ENCODE measurements around the gene SEPTIN5. TPM values are rescaled to one million over a fixed set of nuclear protein-coding genes. Genes with fewer than 3 reads are reported as not detected.

SEPTIN5 gene
- total RNA-seq, 3 donors from 2014 or later (not counting 1 experiment from before 2014, with no cell fraction given), result 0.52 to 4.5 (median 1.9) TPM

DNA sequence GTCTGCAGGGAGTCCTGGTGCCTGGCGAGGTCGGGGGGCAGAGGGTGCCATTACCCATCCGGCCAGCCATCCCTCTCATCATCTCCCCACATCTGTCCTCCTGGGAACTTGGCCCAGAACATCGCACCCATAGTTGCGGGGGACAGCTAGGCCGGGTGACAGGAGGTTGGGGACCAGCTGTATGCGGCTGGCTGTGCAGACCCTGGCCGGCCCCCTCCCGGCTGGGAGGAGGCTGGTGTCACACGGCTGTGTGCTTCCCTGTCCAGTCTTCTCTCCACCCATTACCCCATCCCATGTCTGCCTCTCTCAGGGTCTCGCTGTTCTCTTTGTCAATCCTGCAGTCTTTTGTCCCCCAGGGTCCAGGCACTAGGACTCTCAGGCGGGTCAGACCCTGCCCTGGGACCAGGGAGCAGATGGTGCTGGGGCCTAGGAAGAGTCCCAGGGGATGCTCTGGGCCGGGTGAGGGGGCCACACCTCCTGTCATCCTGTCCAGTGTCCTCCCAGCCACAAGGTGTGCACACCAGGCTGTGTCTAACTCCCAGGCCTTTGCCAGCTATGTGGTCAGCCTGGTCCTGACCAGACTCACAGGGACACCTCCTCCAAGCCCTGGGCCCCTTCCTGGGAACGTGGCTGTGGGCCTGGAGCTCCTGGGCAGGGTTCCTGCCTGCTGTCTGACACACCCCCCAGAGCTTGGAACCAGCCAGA lies 39.8 kb downstream of the SEPTIN5 start:
- H3K9me3 Mint-ChIP-seq, result no peaks in the 10 kb centered on the region
- DNase-seq (no peak), ATAC-seq (no peak)
- 81% methylated on average over 14 of the region's 14 CpGs for WGBS (ENCODE audit: insufficient coverage)
- H3K9me3 ChIP-seq (ENCODE audit: control insufficient read depth, insufficient read depth, low read length), result no peaks in the 10 kb centered on the region
- H3K36me3 Mint-ChIP-seq, result no peaks in the 10 kb centered on the region
- H3K27me3 ChIP-seq (ENCODE audit: control insufficient read depth, insufficient read depth, low read length), result peaks cover 30% of the 10 kb centered on the region
- peaks cover 31 to 35% of the 10 kb centered on the region in 2 donors for H3K27me3 Mint-ChIP-seq (ENCODE audit: low read depth in 2 of 2)
- no peak overlapping the region for H3K27ac ChIP-seq (ENCODE audit: low read length)
- H3K27ac Mint-ChIP-seq, result no peak overlapping the region
- peaks cover 21% of the 10 kb centered on the region for H3K4me1 ChIP-seq (ENCODE audit: control insufficient read depth, insufficient read depth, low read length)
- H3K4me3 Mint-ChIP-seq, result no peak overlapping the region
- TF ChIP-seq, protein P1, sequence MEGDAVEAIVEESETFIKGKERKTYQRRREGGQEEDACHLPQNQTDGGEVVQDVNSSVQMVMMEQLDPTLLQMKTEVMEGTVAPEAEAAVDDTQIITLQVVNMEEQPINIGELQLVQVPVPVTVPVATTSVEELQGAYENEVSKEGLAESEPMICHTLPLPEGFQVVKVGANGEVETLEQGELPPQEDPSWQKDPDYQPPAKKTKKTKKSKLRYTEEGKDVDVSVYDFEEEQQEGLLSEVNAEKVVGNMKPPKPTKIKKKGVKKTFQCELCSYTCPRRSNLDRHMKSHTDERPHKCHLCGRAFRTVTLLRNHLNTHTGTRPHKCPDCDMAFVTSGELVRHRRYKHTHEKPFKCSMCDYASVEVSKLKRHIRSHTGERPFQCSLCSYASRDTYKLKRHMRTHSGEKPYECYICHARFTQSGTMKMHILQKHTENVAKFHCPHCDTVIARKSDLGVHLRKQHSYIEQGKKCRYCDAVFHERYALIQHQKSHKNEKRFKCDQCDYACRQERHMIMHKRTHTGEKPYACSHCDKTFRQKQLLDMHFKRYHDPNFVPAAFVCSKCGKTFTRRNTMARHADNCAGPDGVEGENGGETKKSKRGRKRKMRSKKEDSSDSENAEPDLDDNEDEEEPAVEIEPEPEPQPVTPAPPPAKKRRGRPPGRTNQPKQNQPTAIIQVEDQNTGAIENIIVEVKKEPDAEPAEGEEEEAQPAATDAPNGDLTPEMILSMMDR (IDR thresholded peaks at IDR 0.05), result no peak
- H3K36me3 ChIP-seq (ENCODE audit: control insufficient read depth, insufficient read depth, low read length), result no peaks in the 10 kb centered on the region
- H3K4me1 Mint-ChIP-seq, result peaks cover 0 to 9% of the 10 kb centered on the region in 2 donors
- intact Hi-C loops (cut with micrococcal nuclease), result no loop called here
- H3K4me3 ChIP-seq (ENCODE audit: low read length), result no peak overlapping the region

DNA sequence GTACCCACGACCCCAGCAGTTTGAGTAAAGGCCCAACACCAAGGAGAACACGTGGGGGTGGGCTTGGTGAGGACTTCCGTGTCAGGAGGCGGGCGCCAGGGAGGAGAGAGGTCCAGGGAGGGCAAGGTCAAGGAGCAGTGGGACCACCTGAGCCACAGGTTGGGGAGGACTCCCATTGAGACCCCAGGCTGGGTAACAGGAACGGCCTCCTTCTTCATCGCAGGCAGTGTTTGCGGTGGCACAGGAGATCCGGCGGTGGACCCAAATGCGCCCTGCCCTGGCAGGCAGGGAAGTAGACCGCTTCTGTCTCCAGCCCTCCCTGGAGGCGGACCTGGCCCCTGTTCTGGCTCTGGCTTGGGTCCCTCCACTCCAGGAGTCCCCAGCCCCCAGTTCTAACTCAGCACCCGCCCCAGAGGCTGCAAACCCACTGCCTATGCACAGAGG lies 40.4 kb downstream of the SEPTIN5 start:
- peaks cover 33% of the 10 kb centered on the region for H3K27me3 ChIP-seq (ENCODE audit: control insufficient read depth, insufficient read depth, low read length)
- Mint-ChIP-seq H3K9me3 (no peaks in the 10 kb centered on the region), H3K36me3 (no peaks in the 10 kb centered on the region), H3K27me3 (ENCODE audit: low read depth in 2 of 2) (peaks cover 35 to 41% of the 10 kb centered on the region in 2 donors), H3K4me3 (no peak overlapping the region), H3K4me1 (peaks cover 4 to 13% of the 10 kb centered on the region in 2 donors), H3K27ac (no peak overlapping the region)
- H3K27ac ChIP-seq (ENCODE audit: low read length), result no peak overlapping the region
- no peaks in the 10 kb centered on the region for H3K36me3 ChIP-seq (ENCODE audit: control insufficient read depth, insufficient read depth, low read length)
- TF ChIP-seq, protein P1 (IDR thresholded peaks at IDR 0.05), result no peak
- intact Hi-C loops (cut with micrococcal nuclease), result no loop called here
- DNase-seq (no peak), ATAC-seq (no peak)
- no peak overlapping the region for H3K4me3 ChIP-seq (ENCODE audit: low read length)
- WGBS (ENCODE audit: insufficient coverage), result 39% methylated on average over 14 of the region's 14 CpGs
- H3K4me1 ChIP-seq (ENCODE audit: control insufficient read depth, insufficient read depth, low read length), result peaks cover 25% of the 10 kb centered on the region
- H3K9me3 ChIP-seq (ENCODE audit: control insufficient read depth, insufficient read depth, low read length), result no peaks in the 10 kb centered on the region

DNA sequence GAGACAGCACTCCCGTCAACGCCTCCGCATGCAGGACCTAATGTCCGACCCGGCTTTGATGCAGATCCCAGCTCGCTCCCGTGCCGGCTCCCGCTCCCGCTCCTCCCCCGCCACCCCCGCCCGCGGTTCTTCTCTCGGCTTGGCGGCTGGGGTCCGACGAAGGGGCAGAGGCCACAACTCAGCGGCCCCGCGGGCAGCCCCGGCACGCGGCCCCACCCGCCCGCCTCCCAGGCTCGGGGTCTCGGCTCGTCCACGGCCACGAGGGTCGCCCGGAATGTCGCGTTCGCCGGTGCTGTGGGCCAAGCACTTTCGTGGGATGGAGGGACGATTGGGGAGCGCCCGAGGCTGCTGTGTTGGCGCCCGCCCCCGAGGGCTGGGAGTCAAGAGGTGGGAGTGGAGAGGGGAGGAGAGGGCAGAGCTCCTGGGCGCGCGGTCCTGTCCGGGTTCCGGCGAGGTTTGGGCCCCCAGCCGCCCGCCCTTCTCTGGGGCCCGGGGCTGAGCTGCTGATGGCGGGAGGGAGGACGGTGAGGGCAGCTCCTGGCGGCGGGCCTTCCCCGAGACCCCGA lies 40.9 kb downstream of the SEPTIN5 start:
- no peak overlapping the region for H3K27ac Mint-ChIP-seq
- H3K27ac ChIP-seq (ENCODE audit: low read length), result no peak overlapping the region
- H3K4me3 Mint-ChIP-seq, result no peak overlapping the region
- 4% methylated on average over 59 of the region's 59 CpGs for WGBS (ENCODE audit: insufficient coverage)
- H3K36me3 Mint-ChIP-seq, result no peaks in the 10 kb centered on the region
- H3K4me1 ChIP-seq (ENCODE audit: control insufficient read depth, insufficient read depth, low read length), result peaks cover 26% of the 10 kb centered on the region
- DNase-seq, result no peak
- peaks cover 35% of the 10 kb centered on the region for H3K27me3 ChIP-seq (ENCODE audit: control insufficient read depth, insufficient read depth, low read length)
- H3K9me3 ChIP-seq (ENCODE audit: control insufficient read depth, insufficient read depth, low read length), result no peaks in the 10 kb centered on the region
- H3K4me3 ChIP-seq (ENCODE audit: low read length), result no peak overlapping the region
- intact Hi-C loops (cut with micrococcal nuclease), result no loop called here
- H3K9me3 Mint-ChIP-seq, result no peaks in the 10 kb centered on the region
- peaks cover 40 to 46% of the 10 kb centered on the region in 2 donors for H3K27me3 Mint-ChIP-seq (ENCODE audit: low read depth in 2 of 2)
- TF ChIP-seq, protein P1 (IDR thresholded peaks at IDR 0.05), result no peak
- no peak for ATAC-seq
- H3K4me1 Mint-ChIP-seq, result peaks cover 9 to 18% of the 10 kb centered on the region in 2 donors
- H3K36me3 ChIP-seq (ENCODE audit: control insufficient read depth, insufficient read depth, low read length), result no peaks in the 10 kb centered on the region

Data from natural killer cell (primary cell).